Measurements from ENCODE around the gene RAD23A. TPM values are rescaled to one million over a fixed set of nuclear protein-coding genes. Genes with fewer than 3 reads are reported as not detected.
A peak's percentile ranks its signal among the peaks of the same experiment; 100 is the strongest.

RAD23A gene
- polyA plus RNA-seq, 1 donor from 2014 or later: 132 TPM

DNA sequence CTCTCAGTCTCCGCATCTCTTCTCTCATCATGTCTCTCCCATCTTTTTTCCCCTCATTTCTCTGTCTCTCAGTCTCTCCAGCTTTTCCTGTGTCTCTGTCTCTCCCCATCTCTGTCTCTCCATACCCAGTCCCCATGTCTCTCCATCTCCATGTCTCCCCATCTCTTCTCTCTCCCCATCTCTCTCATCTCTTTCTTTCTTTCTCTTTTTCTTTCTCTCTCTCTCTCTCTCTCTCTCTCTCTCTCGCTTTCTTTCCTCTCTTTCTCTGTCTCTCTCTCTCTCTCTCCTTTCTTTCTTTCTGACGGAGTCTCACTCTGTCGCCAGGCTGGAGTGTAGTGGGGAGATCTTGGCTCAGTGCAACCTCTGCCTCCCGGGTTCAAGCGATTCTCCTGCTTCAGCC is 37.0 kb downstream of the RAD23A start:
- Mint-ChIP-seq H3K4me3 (no peak overlapping the region), H3K27me3 (peaks cover 7% of the 10 kb centered on the region), H3K36me3 (no peaks in the 10 kb centered on the region), H3K9me3 (no peaks in the 10 kb centered on the region), H3K4me1 (peaks cover 6 to 13% (median 13%) of the 10 kb centered on the region in 3 donors), H3K27ac (no peak overlapping the region)

DNA sequence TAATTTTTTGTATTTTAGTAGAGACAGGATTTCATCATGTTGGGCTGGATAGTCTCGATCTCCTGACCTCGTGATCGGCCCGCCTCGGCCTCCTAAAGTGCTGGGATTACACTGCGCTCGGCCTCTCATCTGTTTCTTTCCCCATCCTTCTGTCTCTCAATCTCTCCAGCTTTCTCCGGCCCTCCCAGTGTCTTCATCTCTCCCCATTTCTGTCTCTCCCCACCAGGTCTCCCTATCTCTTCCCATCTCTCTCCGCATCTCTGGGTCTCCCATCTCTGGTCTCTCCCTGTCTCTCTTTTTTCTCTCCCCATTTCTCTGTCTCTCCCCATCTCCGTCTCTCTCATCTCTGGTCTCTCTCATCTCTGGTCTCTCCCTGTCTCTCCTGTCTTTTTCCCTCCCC is 37.4 kb downstream of the RAD23A start:
- no peak overlapping the region for H3K27ac Mint-ChIP-seq
- no peaks in the 10 kb centered on the region for H3K9me3 Mint-ChIP-seq
- H3K4me1 Mint-ChIP-seq: peaks cover 6 to 9% (median 9%) of the 10 kb centered on the region in 3 donors
- no peaks in the 10 kb centered on the region for H3K36me3 Mint-ChIP-seq
- H3K4me3 Mint-ChIP-seq: no peak overlapping the region
- H3K27me3 Mint-ChIP-seq: peaks cover 4% of the 10 kb centered on the region

DNA sequence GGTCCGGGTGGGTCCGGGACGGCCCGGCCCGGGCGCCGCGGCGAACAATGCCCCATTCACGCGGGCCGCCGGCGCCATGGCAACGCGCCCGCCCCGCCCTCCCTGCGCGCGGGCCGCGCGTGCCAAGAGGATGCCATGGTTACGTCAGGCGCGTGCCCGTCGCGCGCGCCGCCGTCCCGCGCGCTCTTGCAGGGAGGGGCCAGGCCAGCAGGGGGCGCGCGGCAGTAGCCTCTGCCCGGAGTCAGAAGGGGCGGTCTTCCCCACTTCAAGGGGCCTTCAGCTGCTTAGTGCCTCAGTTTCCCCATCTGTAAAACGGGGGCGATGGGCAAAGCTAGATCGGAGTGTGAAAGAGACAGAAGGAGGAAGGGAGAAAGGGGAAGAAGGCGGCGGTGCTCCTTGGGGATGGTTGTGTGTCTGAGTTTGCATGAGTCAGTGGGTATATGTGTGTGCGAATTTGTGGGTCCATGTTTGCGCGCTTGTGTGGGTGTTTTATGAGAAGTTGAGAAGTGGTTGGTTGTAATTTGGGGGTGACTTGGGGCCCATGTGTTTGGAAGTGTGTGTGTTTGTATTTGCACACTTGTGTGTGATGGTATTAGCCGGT is 38.0 kb downstream of the RAD23A start:
- peaks cover 6 to 9% (median 8%) of the 10 kb centered on the region in 3 donors for H3K4me1 Mint-ChIP-seq
- no peaks in the 10 kb centered on the region for H3K36me3 Mint-ChIP-seq
- H3K27ac Mint-ChIP-seq: no peak overlapping the region
- peaks cover 3% of the 10 kb centered on the region for H3K27me3 Mint-ChIP-seq
- no peak overlapping the region for H3K4me3 Mint-ChIP-seq
- H3K9me3 Mint-ChIP-seq: no peaks in the 10 kb centered on the region

DNA sequence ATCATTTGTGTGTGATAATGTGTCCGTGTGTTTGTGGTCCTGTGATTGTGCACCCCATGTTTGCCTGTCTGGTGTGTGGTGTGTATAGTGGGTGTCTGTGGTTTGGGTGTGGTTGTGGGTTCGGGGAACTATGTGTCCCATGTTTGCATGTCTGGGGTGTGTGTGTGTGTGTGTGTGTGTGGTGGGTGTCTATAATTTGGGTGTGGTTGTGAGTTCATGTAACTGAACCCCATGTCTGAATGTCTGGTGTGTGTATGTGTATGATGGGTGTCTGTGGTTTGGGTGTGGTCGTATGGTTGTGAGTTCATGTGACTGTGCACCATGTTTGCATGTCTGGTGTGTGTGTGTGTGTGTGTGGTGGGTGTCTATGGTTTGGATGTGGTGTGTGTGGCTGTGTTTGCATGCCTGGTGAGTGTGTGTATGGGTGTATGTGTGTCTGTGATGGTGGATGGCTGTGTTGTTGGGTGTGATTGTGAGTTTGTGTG is 38.5 kb downstream of the RAD23A start:
- Mint-ChIP-seq H3K27ac (no peak overlapping the region), H3K27me3 (peaks cover 3% of the 10 kb centered on the region), H3K36me3 (no peaks in the 10 kb centered on the region), H3K9me3 (no peaks in the 10 kb centered on the region), H3K4me3 (no peak overlapping the region), H3K4me1 (peaks cover 6 to 9% (median 8%) of the 10 kb centered on the region in 3 donors)

DNA sequence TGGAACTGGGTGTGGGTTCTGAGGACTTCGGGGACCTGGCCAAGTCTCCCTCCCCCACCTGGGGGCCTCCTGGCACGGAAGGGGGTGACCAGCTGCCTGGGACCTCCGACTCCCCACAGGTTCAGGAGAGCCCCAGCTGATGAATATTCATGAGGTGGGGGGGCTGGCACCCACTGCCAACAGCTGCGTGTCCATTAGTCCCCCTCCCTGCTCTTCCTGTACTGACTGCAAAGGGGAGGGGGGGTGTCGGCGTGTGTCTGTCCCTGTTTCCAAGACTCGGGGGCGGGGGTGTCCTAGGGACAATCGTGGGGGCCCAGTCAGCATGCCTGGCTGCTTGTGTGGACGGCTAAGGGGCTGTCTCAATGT is 39.0 kb downstream of the RAD23A start:
- Mint-ChIP-seq H3K36me3 (no peaks in the 10 kb centered on the region), H3K27me3 (peaks cover 3% of the 10 kb centered on the region), H3K4me3 (peak overlapping the region in 3 of 4 donors; percentile 9 to 76 (median 21)), H3K27ac (peak overlapping the region in 1 of 3 donors; percentile 16), H3K9me3 (no peaks in the 10 kb centered on the region), H3K4me1 (peaks cover 6 to 9% (median 8%) of the 10 kb centered on the region in 3 donors)

DNA sequence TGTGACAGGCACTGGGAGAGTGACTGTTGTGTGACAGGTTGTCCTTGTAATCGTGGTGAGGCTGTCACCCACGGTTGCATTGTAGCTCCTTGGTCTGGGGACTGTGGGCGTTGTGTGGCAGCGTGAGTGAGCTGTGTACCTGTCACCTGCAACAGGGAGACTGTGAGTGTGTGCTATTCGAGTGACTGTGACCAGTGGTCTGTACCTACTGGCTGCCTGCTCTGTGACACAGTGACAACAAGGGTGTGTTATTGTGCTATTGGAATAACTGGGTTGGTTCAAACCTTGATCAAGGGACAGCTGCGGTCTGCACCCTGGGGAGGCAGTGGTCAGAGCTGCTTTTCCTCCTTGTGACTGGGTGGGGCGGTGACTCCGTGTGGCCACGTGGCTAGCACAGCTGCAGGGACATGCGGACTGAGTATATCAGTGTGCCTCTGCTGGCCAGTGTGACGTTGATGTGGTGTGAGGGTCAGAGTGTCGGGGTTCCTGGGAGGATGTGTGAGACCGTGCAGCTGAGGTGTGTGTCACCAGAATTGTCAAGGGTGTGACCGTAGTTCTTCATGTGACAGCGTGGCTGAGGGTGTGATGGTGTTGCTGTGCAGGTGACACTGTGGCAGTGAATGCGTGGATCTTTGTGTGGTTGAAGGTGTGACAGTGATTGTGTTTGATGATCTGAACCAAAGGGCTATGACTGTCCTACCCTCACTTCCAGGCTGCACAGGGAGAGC is 39.6 kb downstream of the RAD23A start:
- peaks cover 3% of the 10 kb centered on the region for H3K27me3 Mint-ChIP-seq
- H3K4me1 Mint-ChIP-seq: peaks cover 6 to 9% (median 8%) of the 10 kb centered on the region in 3 donors
- peak overlapping the region in 3 of 4 donors; percentile 9 to 76 (median 21) for H3K4me3 Mint-ChIP-seq
- H3K9me3 Mint-ChIP-seq: no peaks in the 10 kb centered on the region
- H3K27ac Mint-ChIP-seq: peak overlapping the region in 1 of 3 donors; percentile 84
- H3K36me3 Mint-ChIP-seq: no peaks in the 10 kb centered on the region

DNA sequence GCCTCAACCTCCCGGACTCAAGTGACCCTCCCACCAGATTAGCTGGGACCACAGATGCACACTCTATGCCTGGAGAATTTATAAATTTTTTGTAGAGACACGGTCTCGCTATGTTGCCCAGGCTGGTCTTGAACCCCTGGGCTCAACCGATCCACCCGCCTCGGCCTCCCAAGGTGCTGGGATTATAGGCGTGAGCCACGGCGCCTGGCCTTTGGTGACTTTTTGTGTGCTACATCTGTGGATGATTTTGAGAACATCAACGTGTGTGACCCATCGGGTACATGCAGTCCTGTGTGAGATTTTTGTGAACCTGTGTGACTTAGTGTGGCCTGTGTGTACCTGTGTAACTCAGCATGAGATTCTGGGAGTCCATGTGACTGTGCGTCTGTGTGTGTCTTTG is 41.1 kb downstream of the RAD23A start:
- H3K4me1 Mint-ChIP-seq: peaks cover 6 to 9% (median 8%) of the 10 kb centered on the region in 3 donors
- H3K9me3 Mint-ChIP-seq: no peaks in the 10 kb centered on the region
- H3K27me3 Mint-ChIP-seq: peaks cover 3% of the 10 kb centered on the region
- H3K4me3 Mint-ChIP-seq: no peak overlapping the region
- H3K27ac Mint-ChIP-seq: no peak overlapping the region
- no peaks in the 10 kb centered on the region for H3K36me3 Mint-ChIP-seq

DNA sequence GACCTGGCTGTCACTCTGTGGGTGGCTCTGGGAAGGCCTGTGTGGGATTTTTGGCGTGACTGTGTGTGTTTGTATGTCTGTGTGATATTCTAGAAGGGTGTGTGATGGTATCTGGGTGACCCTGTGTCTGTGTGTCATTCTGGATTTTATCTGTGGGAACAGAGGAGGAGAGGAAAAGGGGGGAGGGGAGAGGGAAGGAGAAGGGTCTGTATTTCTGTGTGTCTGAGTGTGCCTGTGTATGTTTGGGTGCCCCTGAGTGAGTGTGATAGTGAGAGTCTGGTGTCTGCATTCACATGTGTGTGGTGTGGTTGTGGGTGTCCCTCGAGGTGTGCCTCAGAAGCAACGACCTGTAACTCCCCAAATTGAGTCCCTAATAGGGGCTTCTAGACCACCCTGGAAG is 41.5 kb downstream of the RAD23A start:
- peaks cover 3% of the 10 kb centered on the region for H3K27me3 Mint-ChIP-seq
- no peaks in the 10 kb centered on the region for H3K36me3 Mint-ChIP-seq
- H3K9me3 Mint-ChIP-seq: no peaks in the 10 kb centered on the region
- no peak overlapping the region for H3K27ac Mint-ChIP-seq
- H3K4me3 Mint-ChIP-seq: no peak overlapping the region
- H3K4me1 Mint-ChIP-seq: peaks cover 6 to 9% (median 8%) of the 10 kb centered on the region in 3 donors

DNA sequence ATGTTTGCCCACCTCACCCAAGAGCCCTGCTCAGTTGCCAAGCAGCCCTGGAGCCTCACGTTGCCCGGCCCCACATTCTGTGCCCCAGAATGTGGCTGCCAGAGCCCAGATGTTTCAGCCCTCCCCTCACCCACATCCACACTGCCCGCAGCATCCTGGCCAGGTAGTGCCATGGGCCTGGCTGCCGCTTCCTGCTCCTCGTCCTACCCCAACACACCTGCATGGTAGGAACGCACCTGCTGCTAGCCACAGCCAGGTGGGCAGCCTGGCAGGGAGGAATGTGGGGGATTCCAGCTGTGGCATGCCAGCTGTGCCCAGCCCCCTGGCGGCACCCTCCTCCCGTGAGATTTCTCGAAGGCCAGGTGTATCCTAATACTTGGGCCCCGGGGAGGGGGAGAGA is 42.1 kb downstream of the RAD23A start:
- Mint-ChIP-seq H3K27ac (no peak overlapping the region), H3K4me1 (peaks cover 6 to 9% (median 8%) of the 10 kb centered on the region in 3 donors), H3K36me3 (no peaks in the 10 kb centered on the region), H3K4me3 (no peak overlapping the region), H3K9me3 (no peaks in the 10 kb centered on the region), H3K27me3 (peaks cover 3% of the 10 kb centered on the region)

DNA sequence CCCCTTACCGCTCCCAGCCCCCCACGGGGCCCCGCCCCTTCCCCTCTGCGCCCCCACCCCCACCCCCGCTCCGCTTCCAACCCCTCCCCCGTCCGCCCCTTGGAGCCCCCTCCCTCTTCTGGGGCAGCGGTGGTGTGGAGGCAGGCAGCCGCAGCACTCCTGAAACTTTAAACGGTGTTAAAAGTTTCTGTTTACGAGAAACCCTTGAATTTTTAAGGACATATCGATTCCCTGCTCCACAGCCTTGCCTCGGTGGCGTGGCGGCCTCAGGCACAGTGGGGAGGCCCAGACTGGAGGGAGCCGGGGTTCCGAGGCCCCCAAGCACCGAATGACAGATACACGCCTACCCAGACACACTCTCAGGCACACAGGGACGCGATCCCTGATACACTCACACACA is 44.8 kb downstream of the RAD23A start:
- Mint-ChIP-seq H3K9me3 (no peaks in the 10 kb centered on the region), H3K27me3 (peaks cover 15% of the 10 kb centered on the region), H3K27ac (no peak overlapping the region), H3K4me3 (no peak overlapping the region), H3K4me1 (peaks cover 0 to 7% (median 5%) of the 10 kb centered on the region in 3 donors), H3K36me3 (no peaks in the 10 kb centered on the region)

DNA sequence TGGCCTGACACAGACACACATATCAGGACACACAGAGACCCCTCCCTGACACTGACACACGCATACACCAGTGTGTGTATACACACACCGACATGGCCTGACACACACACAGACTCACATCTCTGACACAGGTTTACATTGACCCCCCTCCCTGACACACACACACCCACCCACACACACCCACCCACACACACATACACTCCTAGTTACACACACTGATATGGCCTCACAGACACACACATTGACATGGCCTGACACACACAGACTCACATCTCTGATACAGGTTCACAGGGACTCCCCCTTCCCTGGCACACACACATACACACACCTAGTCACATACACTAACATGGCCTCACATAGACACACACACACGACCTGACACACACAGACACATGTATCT is 45.2 kb downstream of the RAD23A start:
- Mint-ChIP-seq H3K27ac (peak overlapping the region in 1 of 3 donors; percentile 1), H3K36me3 (no peaks in the 10 kb centered on the region), H3K4me3 (no peak overlapping the region), H3K4me1 (peaks cover 0 to 5% (median 3%) of the 10 kb centered on the region in 3 donors), H3K27me3 (peaks cover 15% of the 10 kb centered on the region), H3K9me3 (no peaks in the 10 kb centered on the region)

DNA sequence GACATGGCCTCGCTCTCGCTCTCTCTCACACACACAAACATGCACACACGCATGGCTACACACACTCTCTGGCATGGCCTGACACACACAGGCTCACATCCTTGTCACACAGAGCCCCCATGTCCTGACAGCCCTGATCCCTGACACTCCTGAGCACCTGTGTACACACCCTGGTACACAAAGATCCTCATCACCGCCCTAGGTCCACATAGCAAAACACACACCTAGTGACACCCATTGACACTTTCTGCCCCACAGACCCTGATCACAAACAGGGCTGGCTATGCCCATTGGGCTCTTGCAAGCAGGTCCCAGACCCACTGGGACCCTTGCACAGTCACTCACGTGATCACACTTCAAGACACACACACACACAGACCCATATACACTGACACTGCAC is 45.6 kb downstream of the RAD23A start:
- Mint-ChIP-seq H3K27ac (peak overlapping the region in 1 of 3 donors; percentile 1), H3K27me3 (peaks cover 16% of the 10 kb centered on the region), H3K9me3 (no peaks in the 10 kb centered on the region)

DNA sequence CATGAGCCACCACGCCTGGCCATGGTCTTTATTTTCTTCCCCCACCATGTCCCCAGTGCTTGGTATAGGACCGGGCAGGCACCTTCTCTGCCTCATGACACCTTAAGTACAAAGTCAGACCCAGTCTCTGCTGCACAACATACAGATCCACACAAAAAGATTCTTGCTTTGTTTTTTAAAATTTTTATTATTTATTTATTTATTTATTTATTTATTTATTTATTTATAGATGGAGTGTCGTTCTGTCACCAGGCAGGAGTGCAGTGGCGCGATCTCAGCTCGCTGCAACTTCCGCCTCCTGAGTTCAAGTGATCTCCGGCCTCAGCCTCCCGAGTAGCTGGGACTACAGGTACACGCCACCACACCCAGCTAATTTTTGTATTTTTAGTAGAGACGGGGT is 47.1 kb downstream of the RAD23A start:
- H3K27me3 Mint-ChIP-seq: peaks cover 15% of the 10 kb centered on the region
- peak overlapping the region in 1 of 3 donors; percentile 59 for H3K27ac Mint-ChIP-seq
- H3K4me3 Mint-ChIP-seq: no peak overlapping the region
- H3K36me3 Mint-ChIP-seq: no peaks in the 10 kb centered on the region
- no peaks in the 10 kb centered on the region for H3K9me3 Mint-ChIP-seq
- H3K4me1 Mint-ChIP-seq: peaks cover 0 to 5% (median 5%) of the 10 kb centered on the region in 3 donors

More for the DNA sequence above, 45.6 kb downstream of the RAD23A start:
- no peaks in the 10 kb centered on the region for H3K36me3 Mint-ChIP-seq
- peaks cover 0 to 5% (median 5%) of the 10 kb centered on the region in 3 donors for H3K4me1 Mint-ChIP-seq
- H3K4me3 Mint-ChIP-seq: no peak overlapping the region

DNA sequence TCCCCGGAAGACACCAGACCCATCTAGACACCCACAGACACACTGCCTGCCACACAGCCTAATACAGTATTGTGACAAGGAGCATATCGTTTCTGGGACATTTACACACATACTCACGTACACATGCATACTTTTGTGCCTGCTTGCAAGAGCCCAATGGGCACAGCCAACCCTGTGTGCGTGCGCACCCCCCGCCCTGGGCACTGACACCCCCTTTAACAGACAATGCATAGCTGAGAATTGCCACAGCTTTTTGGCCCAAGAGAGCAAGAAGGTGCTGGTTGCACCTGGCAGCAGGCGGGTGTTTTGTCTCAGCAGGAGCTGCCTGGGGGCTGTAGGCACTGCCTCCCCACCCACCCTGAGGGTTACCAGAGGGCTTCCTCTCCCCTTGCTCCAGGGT is 47.9 kb downstream of the RAD23A start:
- Mint-ChIP-seq H3K27me3 (peaks cover 16% of the 10 kb centered on the region), H3K9me3 (no peaks in the 10 kb centered on the region), H3K4me1 (peaks cover 0 to 5% (median 5%) of the 10 kb centered on the region in 3 donors), H3K4me3 (peak overlapping the region in 3 of 4 donors; percentile 11 to 65 (median 24)), H3K36me3 (no peaks in the 10 kb centered on the region), H3K27ac (peak overlapping the region in 1 of 3 donors; percentile 36)

DNA sequence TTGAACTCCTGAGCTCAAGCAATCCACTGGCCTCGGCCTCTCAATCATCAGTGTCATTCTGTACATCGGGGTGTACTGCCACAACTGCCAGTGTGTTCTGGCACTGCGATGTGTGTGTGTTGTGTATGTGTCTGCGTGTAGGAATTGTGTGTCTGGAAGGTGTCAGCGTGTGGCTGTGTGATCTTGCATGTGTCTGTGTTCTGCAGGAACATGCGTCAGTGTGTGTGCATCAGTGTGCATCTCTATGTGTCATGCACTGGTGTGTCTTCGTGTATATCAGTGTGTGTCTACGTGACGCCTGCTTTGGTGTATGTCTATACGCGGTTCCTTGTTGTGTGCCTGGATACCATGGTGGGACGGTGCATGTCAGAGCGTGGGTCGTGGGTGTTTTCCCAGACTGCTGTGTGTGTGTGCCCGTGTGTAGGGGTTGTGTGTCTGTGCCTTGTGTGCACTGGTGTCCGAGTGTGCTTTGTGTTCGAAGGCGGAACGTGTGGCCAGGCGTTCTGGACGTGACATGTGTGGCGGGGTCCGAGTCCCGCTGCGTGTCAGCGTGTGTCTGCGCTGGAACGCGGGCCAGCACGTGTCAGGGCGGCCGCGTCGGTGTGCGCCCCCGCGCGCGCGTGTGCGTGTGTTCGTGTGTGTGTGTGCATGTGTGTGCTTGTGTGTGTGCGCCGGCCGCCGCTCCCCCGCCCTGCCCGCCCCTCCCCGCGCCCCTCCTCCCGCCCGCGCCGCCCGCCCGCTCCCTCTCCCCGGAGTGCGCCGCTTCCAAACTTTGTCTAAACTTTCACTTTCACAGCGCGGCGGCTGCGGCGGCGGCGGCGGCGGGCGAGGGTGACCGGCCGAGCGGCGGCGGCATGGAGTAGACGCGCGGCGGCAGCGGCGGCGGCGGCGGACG is 49.3 kb downstream of the RAD23A start, which contains the start of gene NFIX:
Gene NFIX (plus strand): TSS at position 775 of the 895 bp plus-strand sequence. CDS start 363 bp downstream, outside the sequence.
- peaks cover 19% of the 10 kb centered on the region for H3K27me3 Mint-ChIP-seq
- peak within 1 kb of the TSS; percentile 83 to 93 (median 91) for H3K4me3 Mint-ChIP-seq
- no peaks in the 10 kb centered on the region for H3K9me3 Mint-ChIP-seq
- H3K36me3 Mint-ChIP-seq: no peaks in the 10 kb centered on the region
- H3K27ac Mint-ChIP-seq: peak within 1 kb of the TSS in 1 of 3 donors; percentile 86
- peaks cover 0 to 5% (median 5%) of the 10 kb centered on the region in 3 donors for H3K4me1 Mint-ChIP-seq

Data from IgD-negative memory B cell (primary cell).